LNCAP (cell line): ENCODE measurements around the gene FOXN1.

Source experiments
- CTCF ChIP-seq: fragments of 450-650 bp; IDR thresholded peaks from 2 replicates; pipeline ENCODE4 v1.5.1; 2017; ENCODE audit warnings: mild to moderate bottlenecking

The FOXN1 gene

DNA sequence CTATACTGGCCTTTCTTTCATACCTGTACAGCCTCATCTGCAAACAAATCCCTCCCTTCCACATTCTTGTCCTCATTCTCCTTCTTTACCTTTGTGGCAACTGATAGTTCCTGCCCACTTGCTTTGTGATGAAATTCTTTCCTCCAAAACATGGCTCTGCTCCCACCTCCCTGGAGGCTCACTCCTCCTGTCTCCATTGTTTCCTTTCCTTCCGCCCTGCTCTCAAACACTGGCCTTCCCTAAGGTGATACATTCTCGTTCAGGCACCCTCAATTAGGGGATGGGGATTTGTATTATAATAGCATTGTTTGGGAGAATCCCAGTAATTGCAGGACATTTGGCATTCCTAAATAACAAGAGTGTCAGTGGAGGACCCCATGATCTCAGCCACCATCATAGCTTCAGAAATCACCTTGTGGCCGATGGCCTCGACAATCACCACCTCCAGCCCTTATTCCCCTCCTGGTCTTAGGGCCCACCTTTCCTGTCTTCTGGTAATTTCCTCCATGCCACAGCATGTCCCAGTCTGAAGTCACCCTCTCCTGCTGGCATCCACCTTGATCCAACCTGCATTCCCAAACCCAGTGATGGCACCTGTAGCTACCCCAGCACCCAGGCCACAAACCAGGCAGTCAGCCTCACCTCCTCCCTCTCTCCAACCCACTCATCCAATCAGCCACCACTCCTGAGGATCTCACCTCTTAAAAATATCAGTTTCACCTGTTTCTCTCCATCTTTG is 38.4 kb downstream of the FOXN1 start:
- no peak for TF ChIP-seq CTCF

GRCh38 chr17:28545141-28545503 is 39.0 kb downstream of the FOXN1 start:
- no peak for TF ChIP-seq CTCF

- TF ChIP-seq CTCF: no peak
Observed at GRCh38 chr17:28545787-28546415, 39.8 kb downstream of the FOXN1 start.

DNA sequence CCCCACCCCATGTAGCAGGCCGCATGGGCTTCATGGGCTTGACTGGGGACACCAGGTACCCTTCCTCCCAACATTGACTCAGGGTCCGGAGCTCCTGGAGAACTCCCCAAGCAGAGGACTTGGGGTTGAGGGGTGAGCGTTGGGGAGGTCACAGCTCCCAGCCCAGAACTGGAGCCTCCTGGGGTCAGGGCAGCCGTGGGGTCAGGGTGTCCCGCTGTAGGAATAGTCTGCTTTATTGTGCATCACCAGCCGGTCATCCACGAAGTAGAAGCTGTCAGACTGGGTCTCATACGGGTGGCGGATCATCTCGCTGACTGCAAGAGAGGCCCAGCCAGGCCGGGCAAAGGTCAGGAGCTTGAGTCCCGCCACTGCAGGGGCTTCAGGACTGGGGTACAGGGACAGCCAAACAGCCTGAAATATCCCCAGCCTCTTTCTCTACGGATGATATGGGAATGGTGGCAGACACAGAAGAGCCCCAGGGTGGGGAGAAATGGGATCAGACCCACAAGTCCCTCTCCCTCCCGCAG is 41.0 kb downstream of the FOXN1 start:
- no peak for TF ChIP-seq CTCF

DNA sequence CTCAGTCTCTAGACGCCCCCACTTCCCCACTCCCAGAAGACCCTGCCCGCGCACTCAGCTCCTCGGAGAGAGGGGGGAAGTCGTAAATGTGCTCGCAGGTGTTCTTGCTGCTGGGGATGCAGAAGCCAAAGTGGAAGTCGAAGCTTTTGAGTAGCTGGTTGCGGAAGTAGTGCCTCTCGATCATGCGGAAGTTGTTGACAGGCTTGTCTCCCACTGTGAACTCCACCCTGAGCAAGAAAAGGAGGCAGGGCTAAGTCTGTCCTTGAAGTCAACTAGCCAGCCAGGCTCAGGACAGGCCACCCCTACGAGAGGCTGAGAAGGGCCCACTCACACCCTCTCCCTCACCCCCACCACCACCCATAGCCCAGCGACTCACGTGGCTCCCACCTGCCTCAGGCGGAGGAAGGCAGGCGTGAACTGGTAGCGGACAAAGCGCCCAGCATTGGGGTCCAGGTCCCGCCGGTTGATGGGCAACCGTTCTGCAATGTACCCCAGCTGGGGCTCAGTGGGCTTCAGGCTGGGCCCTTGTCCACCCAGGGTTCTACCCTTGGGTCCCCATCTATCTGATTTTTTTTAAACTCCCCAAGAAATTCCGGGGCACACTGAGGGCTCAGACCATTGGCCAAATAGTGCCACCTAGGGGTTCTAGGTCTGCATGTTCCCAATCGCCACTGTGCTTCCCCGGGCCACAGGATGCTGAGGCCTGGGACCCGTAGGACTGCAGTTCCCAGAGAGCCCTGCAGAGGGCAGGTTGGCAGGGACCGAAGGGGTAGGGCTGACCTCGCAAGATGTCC is 41.7 kb downstream of the FOXN1 start:
- TF ChIP-seq CTCF: peak; percentile 98

- TF ChIP-seq CTCF: no peak
Observed at GRCh38 chr17:28548417-28549130, 42.4 kb downstream of the FOXN1 start.
